PFSK-1 (cell line): ENCODE data around the gene SAFB.

Source experiments
- FOXP2 ChIP-seq: optimal IDR thresholded peaks from 2 replicates; pipeline ENCODE3; 2011; ENCODE audit warnings: borderline replicate concordance, control low read depth, inconsistent platforms; ENCODE audit not compliant: insufficient read depth; ENCODE audit errors: extremely low read length, extremely low read depth
- POLR2AphosphoS5 ChIP-seq: IDR thresholded peaks from 2 replicates; pipeline ENCODE4 v1.6.1; 2012; ENCODE audit warnings: low read depth, mild to moderate bottlenecking, control low read depth, low read length, moderate library complexity
- REST ChIP-seq, 2 experiments: IDR thresholded peaks; 2 replicates each; pipeline versions ENCODE4 v1.6.1 to v1.8.0; 2011 to 2012; ENCODE audit warnings: low read depth in 2 of 2, low read length in 2 of 2, control low read depth in 1 of 2, inconsistent platforms in 1 of 2, mild to moderate bottlenecking in 1 of 2, moderate library complexity in 1 of 2; ENCODE audit not compliant: insufficient read depth in 1 of 2
- SIN3A ChIP-seq: IDR thresholded peaks from 2 replicates; pipeline ENCODE4 v1.6.1; 2012; ENCODE audit warnings: mild to moderate bottlenecking, low read length, moderate library complexity, borderline replicate concordance; ENCODE audit not compliant: insufficient read depth
- TAF1 ChIP-seq: IDR thresholded peaks from 2 replicates; pipeline ENCODE4 v1.6.1; 2012; ENCODE audit warnings: low read length, control low read depth, borderline replicate concordance; ENCODE audit not compliant: insufficient read depth

Gene SAFB

GRCh38 chr19:5700455-5701092, 77.7 kb downstream of the SAFB start:
- TF ChIP-seq POLR2AphosphoS5 (no peak), REST (IDR thresholded peaks at IDR 0.05; ENCODE audit: insufficient read depth in 1 of 2, low read depth in 2 of 2, low read length in 2 of 2) (no peak), SIN3A (no peak), FOXP2 (no peak), TAF1 (no peak)

- no peak for TF ChIP-seq POLR2AphosphoS5
- TF ChIP-seq SIN3A: no peak
- no peak for TF ChIP-seq REST (IDR thresholded peaks at IDR 0.05; ENCODE audit: insufficient read depth in 1 of 2, low read depth in 2 of 2, low read length in 2 of 2)
- TF ChIP-seq FOXP2: no peak
- no peak for TF ChIP-seq TAF1
These were observed 81.2 kb downstream of the SAFB start for GRCh38 chr19:5703819-5704818.

- no peak for TF ChIP-seq REST (IDR thresholded peaks at IDR 0.05; ENCODE audit: insufficient read depth in 1 of 2, low read depth in 2 of 2, low read length in 2 of 2)
- TF ChIP-seq POLR2AphosphoS5: no peak
- TF ChIP-seq SIN3A: no peak
- TF ChIP-seq TAF1: no peak
- no peak for TF ChIP-seq FOXP2
These were observed 82.7 kb downstream of the SAFB start for GRCh38 chr19:5705552-5705951.

GRCh38 chr19:5706876-5707573, 84.1 kb downstream of the SAFB start:
- TF ChIP-seq SIN3A (no peak), REST (IDR thresholded peaks at IDR 0.05; ENCODE audit: insufficient read depth in 1 of 2, low read depth in 2 of 2, low read length in 2 of 2) (no peak), TAF1 (no peak), FOXP2 (no peak), POLR2AphosphoS5 (no peak)
